ENCODE measurements around the gene FIBIN. TPM values are rescaled to one million over a fixed set of nuclear protein-coding genes. Genes with fewer than 3 reads are reported as not detected.

Gene FIBIN
- not detected for polyA plus RNA-seq (2013)

- Histone ChIP-seq H3K27me3 (replicated peaks in 2 of 5; ENCODE audit: control insufficient read depth in 4 of 5, insufficient read depth in 5 of 5, low read length in 4 of 5) (peaks cover 0 to 11% (median 6%) of the 10 kb centered on the region in 5 experiments), H3K4me3 (ENCODE audit: control insufficient read depth in 1 of 7, extremely low read depth in 1 of 7, insufficient read depth in 4 of 7, low read depth in 2 of 7, low read length in 6 of 7) (no peak within 1 kb of the TSS), H3K36me3 (ENCODE audit: control insufficient read depth in 4 of 4, insufficient read depth in 4 of 4, low read length in 3 of 4) (no peaks in the 10 kb centered on the region), H3K27ac (ENCODE audit: insufficient read depth in 1 of 2, low read depth in 1 of 2, low read length in 2 of 2, poor library complexity in 1 of 2, severe bottlenecking in 2 of 2) (no peak within 1 kb of the TSS), H3K4me1 (ENCODE audit: control extremely low read depth in 1 of 4, control insufficient read depth in 4 of 4, insufficient read depth in 4 of 4, low read length in 3 of 4) (no peaks in the 10 kb centered on the region), H3K9me3 (ENCODE audit: control extremely low read depth in 1 of 5, control insufficient read depth in 4 of 5, insufficient read depth in 2 of 5, low read depth in 1 of 5, low read length in 4 of 5) (peaks cover 0 to 2% (median 0%) of the 10 kb centered on the region in 5 experiments)
- WGBS (ENCODE audit: insufficient coverage), result 9% methylated on average over 21 of the region's 22 CpGs
- ChIA-PET POLR2A (no interaction called here), CTCF (no interaction called here)
- DNase-seq, result no peak
These were observed at the start of gene FIBIN for GRCh38 chr11:26993965-26994457. Gene FIBIN, plus strand, starts transcription at chr11:26994112. Its CDS starts 415 bp downstream, at chr11:26994527.

- H3K4me1 ChIP-seq (ENCODE audit: control extremely low read depth in 1 of 4, control insufficient read depth in 4 of 4, insufficient read depth in 4 of 4, low read length in 3 of 4), result no peaks in the 10 kb centered on the region
- H3K4me3 ChIP-seq (ENCODE audit: control insufficient read depth in 1 of 7, extremely low read depth in 1 of 7, insufficient read depth in 4 of 7, low read depth in 2 of 7, low read length in 6 of 7), result no peak overlapping the region
- no peaks in the 10 kb centered on the region for H3K9me3 ChIP-seq (ENCODE audit: control extremely low read depth in 1 of 5, control insufficient read depth in 4 of 5, insufficient read depth in 2 of 5, low read depth in 1 of 5, low read length in 4 of 5)
- WGBS (ENCODE audit: insufficient coverage), result 94% methylated on average over 2 of the region's 3 CpGs
- CTCF ChIA-PET, result interaction anchor here (0.7 kb wide), 1 partner anchor 9 kb away, joined by 3 read pairs; no protein-coding TSS in a partner anchor
- no peaks in the 10 kb centered on the region for H3K36me3 ChIP-seq (ENCODE audit: control insufficient read depth in 4 of 4, insufficient read depth in 4 of 4, low read length in 3 of 4)
- no peaks in the 10 kb centered on the region for H3K27me3 ChIP-seq (replicated peaks in 2 of 5; ENCODE audit: control insufficient read depth in 4 of 5, insufficient read depth in 5 of 5, low read length in 4 of 5)
- DNase-seq, result no peak
- no peak overlapping the region for H3K27ac ChIP-seq (ENCODE audit: insufficient read depth in 1 of 2, low read depth in 1 of 2, low read length in 2 of 2, poor library complexity in 1 of 2, severe bottlenecking in 2 of 2)
- POLR2A ChIA-PET, result no interaction called here
These were observed 48.8 kb upstream of the FIBIN start for GRCh38 chr11:26944866-26945664.

GRCh38 chr11:26946257-26946716 is 47.6 kb upstream of the FIBIN start:
- CTCF ChIA-PET, result no interaction called here
- Histone ChIP-seq H3K9me3 (ENCODE audit: control extremely low read depth in 1 of 5, control insufficient read depth in 4 of 5, insufficient read depth in 2 of 5, low read depth in 1 of 5, low read length in 4 of 5) (no peaks in the 10 kb centered on the region), H3K27ac (ENCODE audit: insufficient read depth in 1 of 2, low read depth in 1 of 2, low read length in 2 of 2, poor library complexity in 1 of 2, severe bottlenecking in 2 of 2) (no peak overlapping the region), H3K36me3 (ENCODE audit: control insufficient read depth in 4 of 4, insufficient read depth in 4 of 4, low read length in 3 of 4) (no peaks in the 10 kb centered on the region), H3K27me3 (replicated peaks in 2 of 5; ENCODE audit: control insufficient read depth in 4 of 5, insufficient read depth in 5 of 5, low read length in 4 of 5) (no peaks in the 10 kb centered on the region), H3K4me1 (ENCODE audit: control extremely low read depth in 1 of 4, control insufficient read depth in 4 of 4, insufficient read depth in 4 of 4, low read length in 3 of 4) (no peaks in the 10 kb centered on the region), H3K4me3 (ENCODE audit: control insufficient read depth in 1 of 7, extremely low read depth in 1 of 7, insufficient read depth in 4 of 7, low read depth in 2 of 7, low read length in 6 of 7) (no peak overlapping the region)
- 92% methylated on average over 2 of the region's 2 CpGs for WGBS (ENCODE audit: insufficient coverage)
- POLR2A ChIA-PET, result no interaction called here
- no peak for DNase-seq

- no peak overlapping the region for H3K27ac ChIP-seq (ENCODE audit: insufficient read depth in 1 of 2, low read depth in 1 of 2, low read length in 2 of 2, poor library complexity in 1 of 2, severe bottlenecking in 2 of 2)
- no peaks in the 10 kb centered on the region for H3K9me3 ChIP-seq (ENCODE audit: control extremely low read depth in 1 of 5, control insufficient read depth in 4 of 5, insufficient read depth in 2 of 5, low read depth in 1 of 5, low read length in 4 of 5)
- H3K4me3 ChIP-seq (ENCODE audit: control insufficient read depth in 1 of 7, extremely low read depth in 1 of 7, insufficient read depth in 4 of 7, low read depth in 2 of 7, low read length in 6 of 7), result no peak overlapping the region
- no peaks in the 10 kb centered on the region for H3K27me3 ChIP-seq (replicated peaks in 2 of 5; ENCODE audit: control insufficient read depth in 4 of 5, insufficient read depth in 5 of 5, low read length in 4 of 5)
- WGBS (ENCODE audit: insufficient coverage), result 100% methylated on average over 1 of the region's 2 CpGs
- H3K4me1 ChIP-seq (ENCODE audit: control extremely low read depth in 1 of 4, control insufficient read depth in 4 of 4, insufficient read depth in 4 of 4, low read length in 3 of 4), result no peaks in the 10 kb centered on the region
- no peak for DNase-seq
- ChIA-PET POLR2A (no interaction called here), CTCF (no interaction called here)
- H3K36me3 ChIP-seq (ENCODE audit: control insufficient read depth in 4 of 4, insufficient read depth in 4 of 4, low read length in 3 of 4), result no peaks in the 10 kb centered on the region
These were observed 46.5 kb upstream of the FIBIN start for GRCh38 chr11:26947379-26947844.

GRCh38 chr11:26947904-26948639 is 45.8 kb upstream of the FIBIN start:
- Histone ChIP-seq H3K27ac (ENCODE audit: insufficient read depth in 1 of 2, low read depth in 1 of 2, low read length in 2 of 2, poor library complexity in 1 of 2, severe bottlenecking in 2 of 2) (no peak overlapping the region), H3K4me1 (ENCODE audit: control extremely low read depth in 1 of 4, control insufficient read depth in 4 of 4, insufficient read depth in 4 of 4, low read length in 3 of 4) (no peaks in the 10 kb centered on the region), H3K4me3 (ENCODE audit: control insufficient read depth in 1 of 7, extremely low read depth in 1 of 7, insufficient read depth in 4 of 7, low read depth in 2 of 7, low read length in 6 of 7) (no peak overlapping the region), H3K9me3 (ENCODE audit: control extremely low read depth in 1 of 5, control insufficient read depth in 4 of 5, insufficient read depth in 2 of 5, low read depth in 1 of 5, low read length in 4 of 5) (no peaks in the 10 kb centered on the region), H3K36me3 (ENCODE audit: control insufficient read depth in 4 of 4, insufficient read depth in 4 of 4, low read length in 3 of 4) (no peaks in the 10 kb centered on the region), H3K27me3 (replicated peaks in 2 of 5; ENCODE audit: control insufficient read depth in 4 of 5, insufficient read depth in 5 of 5, low read length in 4 of 5) (no peaks in the 10 kb centered on the region)
- POLR2A ChIA-PET, result no interaction called here
- 29% methylated on average over 2 of the region's 3 CpGs for WGBS (ENCODE audit: insufficient coverage)
- no peak for DNase-seq
- CTCF ChIA-PET, result no interaction called here

GRCh38 chr11:26948881-26949280 is 45.0 kb upstream of the FIBIN start:
- Histone ChIP-seq H3K4me1 (ENCODE audit: control extremely low read depth in 1 of 4, control insufficient read depth in 4 of 4, insufficient read depth in 4 of 4, low read length in 3 of 4) (no peaks in the 10 kb centered on the region), H3K36me3 (ENCODE audit: control insufficient read depth in 4 of 4, insufficient read depth in 4 of 4, low read length in 3 of 4) (no peaks in the 10 kb centered on the region), H3K9me3 (ENCODE audit: control extremely low read depth in 1 of 5, control insufficient read depth in 4 of 5, insufficient read depth in 2 of 5, low read depth in 1 of 5, low read length in 4 of 5) (no peaks in the 10 kb centered on the region), H3K4me3 (ENCODE audit: control insufficient read depth in 1 of 7, extremely low read depth in 1 of 7, insufficient read depth in 4 of 7, low read depth in 2 of 7, low read length in 6 of 7) (no peak overlapping the region), H3K27me3 (replicated peaks in 2 of 5; ENCODE audit: control insufficient read depth in 4 of 5, insufficient read depth in 5 of 5, low read length in 4 of 5) (no peaks in the 10 kb centered on the region), H3K27ac (ENCODE audit: insufficient read depth in 1 of 2, low read depth in 1 of 2, low read length in 2 of 2, poor library complexity in 1 of 2, severe bottlenecking in 2 of 2) (no peak overlapping the region)
- CTCF ChIA-PET, result no interaction called here
- 86% methylated on average over 1 of the region's 1 CpG for WGBS (ENCODE audit: insufficient coverage)
- DNase-seq, result no peak
- POLR2A ChIA-PET, result no interaction called here

GRCh38 chr11:26949846-26950245 is 44.1 kb upstream of the FIBIN start:
- ChIA-PET POLR2A (no interaction called here), CTCF (no interaction called here)
- DNase-seq, result no peak
- Histone ChIP-seq H3K4me1 (ENCODE audit: control extremely low read depth in 1 of 4, control insufficient read depth in 4 of 4, insufficient read depth in 4 of 4, low read length in 3 of 4) (no peaks in the 10 kb centered on the region), H3K9me3 (ENCODE audit: control extremely low read depth in 1 of 5, control insufficient read depth in 4 of 5, insufficient read depth in 2 of 5, low read depth in 1 of 5, low read length in 4 of 5) (no peaks in the 10 kb centered on the region), H3K27ac (ENCODE audit: insufficient read depth in 1 of 2, low read depth in 1 of 2, low read length in 2 of 2, poor library complexity in 1 of 2, severe bottlenecking in 2 of 2) (no peak overlapping the region), H3K36me3 (ENCODE audit: control insufficient read depth in 4 of 4, insufficient read depth in 4 of 4, low read length in 3 of 4) (no peaks in the 10 kb centered on the region), H3K27me3 (replicated peaks in 2 of 5; ENCODE audit: control insufficient read depth in 4 of 5, insufficient read depth in 5 of 5, low read length in 4 of 5) (no peaks in the 10 kb centered on the region), H3K4me3 (ENCODE audit: control insufficient read depth in 1 of 7, extremely low read depth in 1 of 7, insufficient read depth in 4 of 7, low read depth in 2 of 7, low read length in 6 of 7) (no peak overlapping the region)
- WGBS (ENCODE audit: insufficient coverage), result 100% methylated on average over 1 of the region's 2 CpGs
